GM23338 (cell line): ENCODE results near the gene CELF2. TPM values are rescaled to one million over a fixed set of nuclear protein-coding genes. Genes with fewer than 3 reads are reported as not detected.

Source experiments
- ATAC-seq: fragments of 200-7000 bp; cut with Tn5 transposase; 3 replicates; pipeline ENCODE4 v1.9.1; 2020
- DNase-seq: peaks from one replicate; pipeline ENCODE4 v3.0.0-alpha.2; 2015; ENCODE audit warnings: low spot score
- H2AFZ ChIP-seq: fragments of 200-600 bp; sonication (generic); 2 replicates; pipeline ENCODE4 v1.8.0; 2016; ENCODE audit warnings: antibody characterized with exemption, mild to moderate bottlenecking, moderate library complexity
- H3F3A ChIP-seq: fragments of 200-600 bp; sonication (generic); replicated peaks from 2 replicates; pipeline ENCODE4 v1.8.0; 2017; ENCODE audit warnings: antibody characterized with exemption, mixed run types, low read depth
- H3K27ac ChIP-seq: fragments of 200-600 bp; sonication (generic); 2 replicates; pipeline ENCODE4 v1.6.1; 2016; ENCODE audit warnings: low read depth
- H3K27me3 ChIP-seq: fragments of 200-600 bp; sonication (generic); 2 replicates; pipeline ENCODE4 v1.8.0; 2016; ENCODE audit warnings: mild to moderate bottlenecking, mixed run types, moderate library complexity; ENCODE audit not compliant: insufficient read depth
- H3K36me3 ChIP-seq: fragments of 200-600 bp; sonication (generic); 2 replicates; pipeline ENCODE4 v1.8.0; 2016; ENCODE audit warnings: mild to moderate bottlenecking; ENCODE audit not compliant: insufficient read depth
- H3K4me1 ChIP-seq: fragments of 200-600 bp; sonication (generic); 2 replicates; pipeline ENCODE4 v1.8.0; 2016; ENCODE audit warnings: mild to moderate bottlenecking, moderate library complexity; ENCODE audit not compliant: insufficient read depth
- H3K4me2 ChIP-seq: fragments of 200-600 bp; sonication (generic); 2 replicates; pipeline ENCODE4 v1.7.1; 2017; ENCODE audit warnings: mixed run types
- H3K4me3 ChIP-seq: fragments of 200-600 bp; sonication (generic); 2 replicates; pipeline ENCODE4 v1.6.1; 2016; ENCODE audit warnings: mixed run types
- H3K79me2 ChIP-seq: fragments of 200-600 bp; sonication (generic); replicated peaks from 2 replicates; pipeline ENCODE4 v1.8.0; 2017; ENCODE audit warnings: mild to moderate bottlenecking; ENCODE audit not compliant: insufficient read depth
- H3K9me2 ChIP-seq: fragments of 200-600 bp; sonication (generic); 2 replicates; pipeline ENCODE4 v1.8.0; 2017; ENCODE audit not compliant: insufficient read depth
- H4K20me1 ChIP-seq: fragments of 200-600 bp; sonication (generic); replicated peaks from 2 replicates; pipeline ENCODE4 v1.8.0; 2017; ENCODE audit warnings: mild to moderate bottlenecking; ENCODE audit not compliant: insufficient read depth
- H3K27ac Mint-ChIP-seq: 2 replicates; pipeline ENCODE4 v1.8.0; 2020; ENCODE audit warnings: inconsistent platforms, mild to moderate bottlenecking, moderate library complexity, mixed read lengths
- H3K27me3 Mint-ChIP-seq: 3 replicates; pipeline ENCODE4 v1.8.0; 2022; ENCODE audit warnings: low read depth, mild to moderate bottlenecking, moderate library complexity, mixed read lengths, inconsistent platforms; ENCODE audit not compliant: insufficient read depth, poor library complexity
- H3K36me3 Mint-ChIP-seq: 3 replicates; pipeline ENCODE4 v1.8.0; 2021; ENCODE audit warnings: low read depth, mild to moderate bottlenecking, inconsistent platforms, moderate library complexity, mixed read lengths
- H3K4me1 Mint-ChIP-seq: 3 replicates; pipeline ENCODE4 v1.8.0; 2020; ENCODE audit warnings: mild to moderate bottlenecking, inconsistent platforms, mixed read lengths
- H3K4me3 Mint-ChIP-seq: 3 replicates; pipeline ENCODE4 v1.8.0; 2021; ENCODE audit warnings: moderate library complexity, mild to moderate bottlenecking, inconsistent platforms, mixed read lengths
- H3K9me3 Mint-ChIP-seq: 3 replicates; pipeline ENCODE4 v1.8.0; 2020; ENCODE audit warnings: moderate library complexity, mild to moderate bottlenecking, inconsistent platforms, mixed read lengths
- CREB1 ChIP-seq: fragments of 250-450 bp; sonication (Bioruptor Pico); IDR thresholded peaks from 2 replicates; pipeline ENCODE4 v1.5.0; 2020; ENCODE audit warnings: low read depth, mild to moderate bottlenecking, moderate library complexity
- EZH2 ChIP-seq: fragments of 200-600 bp; sonication (generic); IDR thresholded peaks from one replicate; pipeline ENCODE4 v1.8.0; 2017; ENCODE audit warnings: antibody characterized with exemption, mild to moderate bottlenecking, low read depth; ENCODE audit not compliant: unreplicated experiment
- JUNB ChIP-seq: IDR thresholded peaks from one replicate; pipeline ENCODE4 v1.6.1; 2016; ENCODE audit warnings: antibody characterized with exemption; ENCODE audit not compliant: unreplicated experiment
- STAT1 ChIP-seq: IDR thresholded peaks from one replicate; pipeline ENCODE4 v1.6.1; 2016; ENCODE audit warnings: antibody characterized with exemption; ENCODE audit not compliant: unreplicated experiment
- polyA plus RNA-seq: library from polyadenylated mRNA; unstranded; fragments of >200 nt; fragmentation: Nextera tagmentation; extraction: Ambion mirVana; gene quantifications from 2 replicates; pipeline ENCODE4 v1.2.1, GENCODE V29; 2016
- total RNA-seq: library from RNA; depleted of rRNA; stranded (reverse); fragments of >200 nt; shearing (Covaris generic); gene quantifications from 2 replicates; pipeline ENCODE4 v1.2.3, GENCODE V29; 2014
- TF ChIP-seq, protein P1 (sequence below), 2 experiments: fragments of 200-600 bp in 1 of 2; sonication (generic) in 1 of 2; conservative IDR thresholded peaks; 2 replicates each; pipeline versions ENCODE4 v1.5.1 to v1.6.1; 2016 to 2017; ENCODE audit warnings: antibody characterized with exemption in 2 of 2, low read depth in 2 of 2, mild to moderate bottlenecking in 2 of 2, moderate library complexity in 1 of 2
- TF ChIP-seq, protein P2 (sequence below): fragments of 250-450 bp; sonication (Bioruptor Pico); IDR thresholded peaks from 2 replicates; pipeline ENCODE4 v1.5.0; 2020; ENCODE audit warnings: mild to moderate bottlenecking, moderate library complexity
- TF ChIP-seq, protein P3 (sequence below): IDR thresholded peaks from one replicate; pipeline ENCODE4 v1.6.1; 2018; ENCODE audit warnings: antibody characterized with exemption; ENCODE audit not compliant: unreplicated experiment

Gene CELF2
- total and polyA plus RNA-seq, 2 experiments from 2014 or later, result 18.1 to 22.5 TPM

- Mint-ChIP-seq H3K9me3 (no peaks in the 10 kb centered on the region), H3K4me3 (no peak overlapping the region), H3K27ac (no peak overlapping the region), H3K4me1 (peaks cover 10% of the 10 kb centered on the region), H3K36me3 (no peaks in the 10 kb centered on the region), H3K27me3 (peaks cover 6% of the 10 kb centered on the region)
- Histone ChIP-seq H3K9me2 (no peaks in the 10 kb centered on the region; the same call in 1 of the 2 replicates), H3K27ac (no peak overlapping the region), H3K79me2 (peaks cover 6% of the 10 kb centered on the region), H3K4me3 (no peak overlapping the region), H3K4me1 (peaks cover 5% of the 10 kb centered on the region), H3K4me2 (no peak overlapping the region), H3F3A (no peaks in the 10 kb centered on the region), H3K27me3 (no peaks in the 10 kb centered on the region), H2AFZ (no peak overlapping the region), H3K36me3 (0 out of 2 replicates have a peak, but pooled peaks cover 3% of the 10 kb centered on the region), H4K20me1 (no peaks in the 10 kb centered on the region)
- ATAC-seq (no peak; the same call in 2 of the 3 replicates), DNase-seq (no peak)
- TF ChIP-seq, protein P1, sequence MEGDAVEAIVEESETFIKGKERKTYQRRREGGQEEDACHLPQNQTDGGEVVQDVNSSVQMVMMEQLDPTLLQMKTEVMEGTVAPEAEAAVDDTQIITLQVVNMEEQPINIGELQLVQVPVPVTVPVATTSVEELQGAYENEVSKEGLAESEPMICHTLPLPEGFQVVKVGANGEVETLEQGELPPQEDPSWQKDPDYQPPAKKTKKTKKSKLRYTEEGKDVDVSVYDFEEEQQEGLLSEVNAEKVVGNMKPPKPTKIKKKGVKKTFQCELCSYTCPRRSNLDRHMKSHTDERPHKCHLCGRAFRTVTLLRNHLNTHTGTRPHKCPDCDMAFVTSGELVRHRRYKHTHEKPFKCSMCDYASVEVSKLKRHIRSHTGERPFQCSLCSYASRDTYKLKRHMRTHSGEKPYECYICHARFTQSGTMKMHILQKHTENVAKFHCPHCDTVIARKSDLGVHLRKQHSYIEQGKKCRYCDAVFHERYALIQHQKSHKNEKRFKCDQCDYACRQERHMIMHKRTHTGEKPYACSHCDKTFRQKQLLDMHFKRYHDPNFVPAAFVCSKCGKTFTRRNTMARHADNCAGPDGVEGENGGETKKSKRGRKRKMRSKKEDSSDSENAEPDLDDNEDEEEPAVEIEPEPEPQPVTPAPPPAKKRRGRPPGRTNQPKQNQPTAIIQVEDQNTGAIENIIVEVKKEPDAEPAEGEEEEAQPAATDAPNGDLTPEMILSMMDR (conservative IDR thresholded peaks at IDR 0.05; ENCODE audit: low read depth in 2 of 2), result peak in 1 of 2 experiments; percentile 34; a peak in 2 of 4 replicates
- TF ChIP-seq CREB1, result no peak
Observed at GRCh38 chr10:11177926-11178471, 160.3 kb downstream of the CELF2 start.

DNA sequence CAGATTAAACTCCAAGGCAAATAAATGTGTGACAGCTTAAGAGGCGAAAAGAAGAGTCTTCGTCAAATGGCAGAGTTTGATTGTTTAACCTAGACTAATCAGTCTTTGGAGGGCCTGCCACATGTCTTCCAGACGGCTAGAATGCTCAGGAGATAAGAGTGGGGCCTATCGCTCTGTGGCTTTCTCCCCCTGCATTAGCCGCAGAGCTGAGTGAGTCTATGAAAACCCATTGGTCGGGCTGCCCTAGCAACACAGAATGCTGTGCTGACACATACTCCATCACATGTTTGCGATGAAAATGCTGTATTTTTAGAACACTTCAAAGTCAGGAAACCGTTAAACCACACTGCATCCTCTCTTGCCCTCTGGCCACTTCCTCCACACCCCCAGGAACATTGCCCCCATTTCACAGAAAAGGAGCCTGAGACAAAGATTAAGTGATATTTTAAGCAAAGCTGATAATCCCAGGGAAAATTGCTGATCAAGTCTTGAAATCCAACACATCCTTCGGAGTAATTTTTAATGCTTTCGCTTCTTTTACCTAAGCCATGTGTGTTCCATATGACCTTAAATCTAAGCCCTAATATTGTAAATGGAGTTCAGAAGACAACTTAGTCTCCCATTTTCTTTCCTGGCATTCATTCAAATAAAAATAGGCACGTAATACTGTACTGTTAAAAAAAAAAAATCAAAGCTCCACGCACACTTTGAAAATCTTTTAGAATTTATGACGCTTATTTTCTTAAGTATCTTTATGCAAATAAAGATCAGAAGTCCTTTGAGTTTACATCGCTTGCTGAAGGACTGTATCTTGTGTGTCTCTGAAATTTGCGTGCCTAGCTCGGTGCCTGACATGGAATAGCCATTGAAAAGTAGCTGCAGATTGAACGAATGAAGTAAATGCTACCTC lies 161.2 kb downstream of the CELF2 start:
- no peaks in the 10 kb centered on the region for H4K20me1 ChIP-seq
- TF ChIP-seq, protein P2, sequence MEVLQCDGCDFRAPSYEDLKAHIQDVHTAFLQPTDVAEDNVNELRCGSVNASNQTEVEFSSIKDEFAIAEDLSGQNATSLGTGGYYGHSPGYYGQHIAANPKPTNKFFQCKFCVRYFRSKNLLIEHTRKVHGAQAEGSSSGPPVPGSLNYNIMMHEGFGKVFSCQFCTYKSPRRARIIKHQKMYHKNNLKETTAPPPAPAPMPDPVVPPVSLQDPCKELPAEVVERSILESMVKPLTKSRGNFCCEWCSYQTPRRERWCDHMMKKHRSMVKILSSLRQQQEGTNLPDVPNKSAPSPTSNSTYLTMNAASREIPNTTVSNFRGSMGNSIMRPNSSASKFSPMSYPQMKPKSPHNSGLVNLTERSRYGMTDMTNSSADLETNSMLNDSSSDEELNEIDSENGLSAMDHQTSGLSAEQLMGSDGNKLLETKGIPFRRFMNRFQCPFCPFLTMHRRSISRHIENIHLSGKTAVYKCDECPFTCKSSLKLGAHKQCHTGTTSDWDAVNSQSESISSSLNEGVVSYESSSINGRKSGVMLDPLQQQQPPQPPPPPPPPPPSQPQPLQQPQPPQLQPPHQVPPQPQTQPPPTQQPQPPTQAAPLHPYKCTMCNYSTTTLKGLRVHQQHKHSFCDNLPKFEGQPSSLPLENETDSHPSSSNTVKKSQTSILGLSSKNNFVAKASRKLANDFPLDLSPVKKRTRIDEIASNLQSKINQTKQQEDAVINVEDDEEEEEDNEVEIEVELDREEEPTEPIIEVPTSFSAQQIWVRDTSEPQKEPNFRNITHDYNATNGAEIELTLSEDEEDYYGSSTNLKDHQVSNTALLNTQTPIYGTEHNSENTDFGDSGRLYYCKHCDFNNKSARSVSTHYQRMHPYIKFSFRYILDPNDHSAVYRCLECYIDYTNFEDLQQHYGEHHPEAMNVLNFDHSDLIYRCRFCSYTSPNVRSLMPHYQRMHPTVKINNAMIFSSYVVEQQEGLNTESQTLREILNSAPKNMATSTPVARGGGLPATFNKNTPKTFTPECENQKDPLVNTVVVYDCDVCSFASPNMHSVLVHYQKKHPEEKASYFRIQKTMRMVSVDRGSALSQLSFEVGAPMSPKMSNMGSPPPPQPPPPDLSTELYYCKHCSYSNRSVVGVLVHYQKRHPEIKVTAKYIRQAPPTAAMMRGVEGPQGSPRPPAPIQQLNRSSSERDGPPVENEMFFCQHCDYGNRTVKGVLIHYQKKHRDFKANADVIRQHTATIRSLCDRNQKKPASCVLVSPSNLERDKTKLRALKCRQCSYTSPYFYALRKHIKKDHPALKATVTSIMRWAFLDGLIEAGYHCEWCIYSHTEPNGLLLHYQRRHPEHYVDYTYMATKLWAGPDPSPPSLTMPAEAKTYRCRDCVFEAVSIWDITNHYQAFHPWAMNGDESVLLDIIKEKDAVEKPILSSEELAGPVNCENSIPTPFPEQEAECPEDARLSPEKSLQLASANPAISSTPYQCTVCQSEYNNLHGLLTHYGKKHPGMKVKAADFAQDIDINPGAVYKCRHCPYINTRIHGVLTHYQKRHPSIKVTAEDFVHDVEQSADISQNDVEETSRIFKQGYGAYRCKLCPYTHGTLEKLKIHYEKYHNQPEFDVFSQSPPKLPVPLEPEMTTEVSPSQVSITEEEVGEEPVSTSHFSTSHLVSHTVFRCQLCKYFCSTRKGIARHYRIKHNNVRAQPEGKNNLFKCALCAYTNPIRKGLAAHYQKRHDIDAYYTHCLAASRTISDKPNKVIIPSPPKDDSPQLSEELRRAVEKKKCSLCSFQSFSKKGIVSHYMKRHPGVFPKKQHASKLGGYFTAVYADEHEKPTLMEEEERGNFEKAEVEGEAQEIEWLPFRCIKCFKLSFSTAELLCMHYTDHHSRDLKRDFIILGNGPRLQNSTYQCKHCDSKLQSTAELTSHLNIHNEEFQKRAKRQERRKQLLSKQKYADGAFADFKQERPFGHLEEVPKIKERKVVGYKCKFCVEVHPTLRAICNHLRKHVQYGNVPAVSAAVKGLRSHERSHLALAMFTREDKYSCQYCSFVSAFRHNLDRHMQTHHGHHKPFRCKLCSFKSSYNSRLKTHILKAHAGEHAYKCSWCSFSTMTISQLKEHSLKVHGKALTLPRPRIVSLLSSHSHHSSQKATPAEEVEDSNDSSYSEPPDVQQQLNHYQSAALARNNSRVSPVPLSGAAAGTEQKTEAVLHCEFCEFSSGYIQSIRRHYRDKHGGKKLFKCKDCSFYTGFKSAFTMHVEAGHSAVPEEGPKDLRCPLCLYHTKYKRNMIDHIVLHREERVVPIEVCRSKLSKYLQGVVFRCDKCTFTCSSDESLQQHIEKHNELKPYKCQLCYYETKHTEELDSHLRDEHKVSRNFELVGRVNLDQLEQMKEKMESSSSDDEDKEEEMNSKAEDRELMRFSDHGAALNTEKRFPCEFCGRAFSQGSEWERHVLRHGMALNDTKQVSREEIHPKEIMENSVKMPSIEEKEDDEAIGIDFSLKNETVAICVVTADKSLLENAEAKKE, result no peak
- TF ChIP-seq STAT1, result no peak
- TF ChIP-seq, protein P3, sequence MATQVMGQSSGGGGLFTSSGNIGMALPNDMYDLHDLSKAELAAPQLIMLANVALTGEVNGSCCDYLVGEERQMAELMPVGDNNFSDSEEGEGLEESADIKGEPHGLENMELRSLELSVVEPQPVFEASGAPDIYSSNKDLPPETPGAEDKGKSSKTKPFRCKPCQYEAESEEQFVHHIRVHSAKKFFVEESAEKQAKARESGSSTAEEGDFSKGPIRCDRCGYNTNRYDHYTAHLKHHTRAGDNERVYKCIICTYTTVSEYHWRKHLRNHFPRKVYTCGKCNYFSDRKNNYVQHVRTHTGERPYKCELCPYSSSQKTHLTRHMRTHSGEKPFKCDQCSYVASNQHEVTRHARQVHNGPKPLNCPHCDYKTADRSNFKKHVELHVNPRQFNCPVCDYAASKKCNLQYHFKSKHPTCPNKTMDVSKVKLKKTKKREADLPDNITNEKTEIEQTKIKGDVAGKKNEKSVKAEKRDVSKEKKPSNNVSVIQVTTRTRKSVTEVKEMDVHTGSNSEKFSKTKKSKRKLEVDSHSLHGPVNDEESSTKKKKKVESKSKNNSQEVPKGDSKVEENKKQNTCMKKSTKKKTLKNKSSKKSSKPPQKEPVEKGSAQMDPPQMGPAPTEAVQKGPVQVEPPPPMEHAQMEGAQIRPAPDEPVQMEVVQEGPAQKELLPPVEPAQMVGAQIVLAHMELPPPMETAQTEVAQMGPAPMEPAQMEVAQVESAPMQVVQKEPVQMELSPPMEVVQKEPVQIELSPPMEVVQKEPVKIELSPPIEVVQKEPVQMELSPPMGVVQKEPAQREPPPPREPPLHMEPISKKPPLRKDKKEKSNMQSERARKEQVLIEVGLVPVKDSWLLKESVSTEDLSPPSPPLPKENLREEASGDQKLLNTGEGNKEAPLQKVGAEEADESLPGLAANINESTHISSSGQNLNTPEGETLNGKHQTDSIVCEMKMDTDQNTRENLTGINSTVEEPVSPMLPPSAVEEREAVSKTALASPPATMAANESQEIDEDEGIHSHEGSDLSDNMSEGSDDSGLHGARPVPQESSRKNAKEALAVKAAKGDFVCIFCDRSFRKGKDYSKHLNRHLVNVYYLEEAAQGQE, result no peak
- no peak for TF ChIP-seq JUNB
- TF ChIP-seq CREB1, result no peak
- no peak for TF ChIP-seq EZH2
- H3K4me3 ChIP-seq, result no peak overlapping the region
- peaks cover 6% of the 10 kb centered on the region for H3K79me2 ChIP-seq
- H3F3A ChIP-seq, result no peaks in the 10 kb centered on the region
- ATAC-seq (no peak), DNase-seq (no peak)
- H3K4me2 ChIP-seq, result no peak overlapping the region
- H3K27ac Mint-ChIP-seq, result no peak overlapping the region
- H3K9me2 ChIP-seq, result no peaks in the 10 kb centered on the region; the same call in 1 of the 2 replicates
- H3K36me3 ChIP-seq, result 0 out of 2 replicates have a peak, but pooled peaks cover 3% of the 10 kb centered on the region
- no peak overlapping the region for H3K27ac ChIP-seq
- peaks cover 12% of the 10 kb centered on the region for H3K4me1 Mint-ChIP-seq
- H3K4me1 ChIP-seq, result peaks cover 7% of the 10 kb centered on the region
- no peaks in the 10 kb centered on the region for H3K9me3 Mint-ChIP-seq
- no peak overlapping the region for H2AFZ ChIP-seq
- H3K27me3 ChIP-seq, result no peaks in the 10 kb centered on the region
- no peak overlapping the region for H3K4me3 Mint-ChIP-seq
- H3K36me3 Mint-ChIP-seq, result no peaks in the 10 kb centered on the region
- peaks cover 6% of the 10 kb centered on the region for H3K27me3 Mint-ChIP-seq
